GM19467 (cell line): Measurements from ENCODE around the gene TMEM130.

Source experiments
- ATAC-seq: cut with Tn5 transposase; IDR thresholded peaks from one replicate; pipeline ENCODE4 v1.9.1; 2021; ENCODE audit warnings: mild to moderate bottlenecking, moderate library complexity; ENCODE audit not compliant: unreplicated experiment

The TMEM130 gene

GRCh38 chr7:98810153-98810802, 59.5 kb downstream of the TMEM130 start:
- ATAC-seq = no peak

GRCh38 chr7:98808751-98809460, 60.9 kb downstream of the TMEM130 start:
- ATAC-seq = no peak

GRCh38 chr7:98807068-98808048, 62.5 kb downstream of the TMEM130 start:
- ATAC-seq = no peak

GRCh38 chr7:98805956-98806838, 63.6 kb downstream of the TMEM130 start:
- ATAC-seq = no peak

- peak; percentile 19 for ATAC-seq
Observed at GRCh38 chr7:98802781-98803110, 67.1 kb downstream of the TMEM130 start.

- peak; percentile 86 for ATAC-seq
Observed at GRCh38 chr7:98802088-98802780, 67.6 kb downstream of the TMEM130 start.

- no peak for ATAC-seq
Observed at GRCh38 chr7:98800996-98801395, 68.8 kb downstream of the TMEM130 start.

- ATAC-seq = no peak
Observed at GRCh38 chr7:98797150-98797549, 72.7 kb downstream of the TMEM130 start.
